IPS DF 19.7 (cell line): ENCODE measurements around the gene SACS.
"Not testable (repeated sequence)": the region's sequence is repeated elsewhere in the genome, so short reads cannot be mapped to it uniquely, and the experiment has no call there.

Source experiments
- DNase-seq: peaks from one replicate; pipeline ENCODE4 v3.0.0-alpha.2; 2013; ENCODE audit warnings: low read depth, low spot score

Gene SACS

DNA sequence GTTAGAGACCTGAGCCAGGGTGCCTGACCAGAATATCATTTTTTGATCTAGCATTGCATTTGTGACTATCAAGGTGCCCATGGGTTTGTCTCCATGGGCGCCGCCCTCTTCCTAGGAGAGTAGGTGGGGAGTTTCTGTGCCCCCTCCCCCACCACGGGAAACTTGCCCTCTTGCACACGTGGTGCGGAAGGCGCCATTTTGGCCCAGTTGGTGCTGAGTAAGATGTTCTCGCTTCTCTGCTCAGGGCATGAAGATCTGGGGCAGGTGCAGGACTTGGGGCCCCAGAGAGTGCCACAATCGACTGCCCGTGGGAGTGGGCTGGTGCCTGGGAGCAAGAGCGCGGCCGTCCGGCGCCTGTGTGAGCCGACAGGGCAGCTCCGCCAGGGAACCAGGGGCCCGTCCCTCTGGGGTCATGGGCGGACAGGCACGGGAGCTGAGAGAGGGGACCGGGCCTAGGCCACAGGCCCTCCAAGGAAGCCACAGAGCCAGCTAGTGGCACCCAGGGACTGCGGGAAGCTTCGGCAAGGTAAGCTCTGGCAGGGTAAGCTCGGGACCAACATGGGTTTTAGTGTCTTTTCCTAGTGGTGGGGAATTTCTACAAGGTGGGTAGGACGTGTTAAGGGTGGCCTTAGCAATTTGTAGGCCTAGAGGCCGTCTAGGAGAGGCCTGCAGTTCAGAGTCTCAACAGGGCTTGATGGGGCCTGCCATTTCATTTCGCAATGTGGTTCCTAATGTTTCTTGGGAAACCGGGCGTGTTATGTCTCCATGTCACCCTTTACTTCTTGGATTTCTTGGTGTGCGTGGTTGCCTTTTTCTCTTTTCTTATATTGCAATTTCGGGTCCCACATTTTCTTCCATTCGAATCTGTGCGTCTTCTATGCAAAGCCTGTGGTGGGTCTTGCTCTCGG is 14.5 kb downstream of the SACS start:
- no peak for DNase-seq

DNA sequence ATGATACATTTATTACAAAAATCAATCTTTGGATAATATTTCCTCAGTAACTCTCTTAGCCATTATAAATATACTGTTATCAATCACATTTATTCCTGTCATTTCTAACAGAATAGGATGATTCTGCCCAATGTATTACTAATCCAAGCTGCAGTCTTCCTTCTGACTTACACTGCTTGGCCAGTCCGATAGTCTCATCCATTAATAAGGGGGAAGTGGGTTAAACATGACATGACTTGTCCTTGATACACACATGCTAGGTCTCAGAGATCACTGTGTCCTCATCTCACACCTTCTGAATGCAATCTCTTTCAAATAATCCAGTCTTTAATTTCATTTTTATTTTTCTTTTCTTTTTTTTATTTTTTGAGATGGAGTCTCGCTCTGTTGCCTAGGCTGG is 18.8 kb downstream of the SACS start:
- DNase-seq, result no peak

GRCh38 chr13:23411706-23412105 is 21.8 kb downstream of the SACS start:
- no peak for DNase-seq

GRCh38 chr13:23411220-23411619 is 22.3 kb downstream of the SACS start:
- DNase-seq, result no peak

DNA sequence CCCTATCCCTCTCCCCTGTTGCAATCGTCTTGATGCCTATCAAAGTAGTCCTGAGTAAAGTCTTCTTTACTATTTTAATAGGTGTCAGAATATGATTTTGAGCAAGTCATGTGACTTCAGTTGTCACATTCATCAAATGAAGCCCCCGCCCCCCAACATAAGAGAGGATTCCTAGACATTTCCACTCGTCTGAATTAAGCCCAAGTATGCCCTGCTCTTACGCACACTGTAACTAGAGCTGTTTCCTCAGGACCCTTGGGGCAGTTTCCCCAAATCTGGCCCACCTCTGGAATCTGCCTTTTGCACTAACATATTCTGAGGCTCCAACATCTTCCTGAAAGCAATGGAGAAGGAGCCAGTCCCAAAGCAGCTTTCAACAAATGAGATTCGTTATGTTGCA is 25.5 kb downstream of the SACS start:
- DNase-seq, result no peak

GRCh38 chr13:23401156-23401555 is 32.3 kb downstream of the SACS start:
- DNase-seq, result not testable (repeated sequence)

- no peak for DNase-seq
Observed at GRCh38 chr13:23399347-23399746, 34.2 kb downstream of the SACS start.

DNA sequence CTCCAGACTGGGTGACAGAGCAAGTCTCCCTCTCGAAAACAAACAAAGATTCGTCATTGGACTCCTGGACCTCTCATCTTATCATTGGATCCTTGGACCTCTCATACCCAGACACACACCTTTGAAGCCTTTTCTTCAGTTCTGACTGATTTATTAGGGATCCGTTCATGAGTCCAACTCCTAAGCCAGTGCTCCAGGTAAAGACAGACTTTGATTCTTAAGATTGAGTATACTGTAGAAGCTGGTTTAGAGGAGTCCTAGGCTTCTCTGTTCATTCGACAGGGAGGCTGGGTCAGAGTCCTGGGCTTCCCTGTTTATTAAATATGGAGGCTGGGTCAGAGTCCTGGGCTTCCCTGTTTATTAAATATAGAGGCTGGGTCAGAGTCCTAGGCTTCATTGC is 38.7 kb downstream of the SACS start:
- no peak for DNase-seq

- no peak for DNase-seq
Observed at GRCh38 chr13:23392925-23393645, 40.4 kb downstream of the SACS start.

DNA sequence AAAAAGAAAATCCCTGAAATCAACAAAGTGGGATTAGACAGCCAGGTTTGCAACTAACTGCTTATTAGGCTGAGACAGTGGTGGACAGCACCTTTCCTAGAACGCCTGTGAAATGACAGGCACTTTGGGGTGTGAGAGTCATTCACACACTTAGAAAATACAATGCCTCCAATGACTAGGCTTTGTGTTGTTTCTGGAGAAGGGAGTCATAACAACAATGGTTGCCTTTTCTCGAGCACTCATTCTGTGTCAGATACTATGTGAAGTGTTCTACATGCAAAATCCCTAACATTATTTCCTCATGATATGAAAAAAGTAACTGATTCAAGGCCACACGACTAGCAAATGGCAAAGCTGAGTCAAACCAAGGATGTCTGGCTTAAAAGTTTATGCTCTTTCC is 41.2 kb downstream of the SACS start:
- DNase-seq, result no peak

DNA sequence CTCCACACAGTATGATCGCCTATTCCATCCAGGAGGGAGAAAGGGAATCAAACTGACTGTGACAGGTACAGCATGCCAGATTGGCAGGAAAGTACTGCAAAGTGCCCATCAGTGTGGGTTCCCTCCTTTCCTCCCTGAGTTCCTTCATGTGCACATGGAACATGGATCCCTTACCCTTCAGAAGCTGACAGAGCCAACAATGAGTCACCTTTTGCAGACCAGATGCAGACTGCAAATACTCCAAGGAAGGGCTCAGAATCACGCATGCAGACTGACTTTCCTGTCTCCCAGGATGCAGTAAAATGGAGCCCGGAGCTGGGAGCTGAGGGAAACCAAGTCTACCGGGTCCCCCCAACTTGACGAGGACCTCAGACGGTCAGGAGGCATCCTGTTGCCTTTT is 41.8 kb downstream of the SACS start:
- no peak for DNase-seq

DNA sequence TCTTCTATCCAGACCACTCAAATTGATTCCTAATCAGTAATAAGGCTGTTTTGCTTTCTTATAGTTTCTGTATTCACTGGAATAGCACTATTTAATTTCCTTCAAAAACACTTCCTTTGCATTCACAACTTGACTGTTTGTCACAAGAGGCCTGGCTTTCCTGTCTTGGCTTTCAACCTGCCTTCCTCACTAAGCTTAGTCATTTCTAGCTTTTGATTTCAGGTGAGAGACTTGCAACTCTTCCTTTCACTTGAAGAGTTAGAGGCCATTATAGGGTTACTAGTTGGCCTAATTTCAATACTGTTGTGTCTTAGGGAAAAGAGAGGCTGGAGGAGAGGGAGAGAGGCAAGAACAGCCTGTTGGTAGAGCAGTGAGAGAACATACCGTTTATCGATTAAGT is 47.0 kb downstream of the SACS start:
- no peak for DNase-seq

DNA sequence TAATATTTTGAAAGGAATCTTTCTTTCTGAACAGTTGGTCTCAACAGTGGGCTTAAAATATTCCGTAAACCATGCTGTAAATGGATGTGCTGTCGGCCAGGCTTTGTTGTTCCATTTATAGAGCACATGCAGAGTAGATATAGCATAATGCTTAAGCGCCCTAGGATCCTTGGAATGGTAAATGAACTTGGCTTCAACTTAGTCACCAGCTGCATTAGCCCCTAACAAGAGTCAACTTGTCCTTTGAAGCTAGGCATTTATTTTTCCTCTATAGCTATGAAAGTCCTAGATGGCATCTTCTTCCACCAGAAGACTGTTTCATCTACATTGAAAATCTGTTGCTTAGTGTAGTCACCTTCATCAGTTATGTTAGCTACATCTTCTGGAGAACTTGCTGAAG is 47.6 kb downstream of the SACS start:
- no peak for DNase-seq

DNA sequence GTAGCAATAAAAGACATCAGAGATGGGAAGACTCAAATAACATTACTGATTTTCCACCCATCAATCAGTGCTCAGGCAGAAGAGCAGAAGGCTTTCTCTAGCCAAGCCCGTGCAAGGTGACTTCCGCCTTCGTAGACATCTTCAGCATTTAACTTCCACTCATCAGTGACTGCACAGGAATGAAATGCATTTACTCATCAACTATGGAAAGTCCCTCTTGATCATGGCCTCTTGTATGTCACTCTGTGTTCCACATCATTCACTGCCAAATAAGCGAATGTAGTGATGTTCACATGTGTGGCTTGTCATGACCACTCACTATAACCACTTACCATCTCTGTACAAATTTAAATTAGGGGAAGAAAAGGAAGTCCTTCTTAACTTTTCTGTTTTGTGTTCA is 49.4 kb downstream of the SACS start:
- DNase-seq, result no peak

GRCh38 chr13:23383151-23383550 is 50.4 kb downstream of the SACS start:
- no peak for DNase-seq

DNA sequence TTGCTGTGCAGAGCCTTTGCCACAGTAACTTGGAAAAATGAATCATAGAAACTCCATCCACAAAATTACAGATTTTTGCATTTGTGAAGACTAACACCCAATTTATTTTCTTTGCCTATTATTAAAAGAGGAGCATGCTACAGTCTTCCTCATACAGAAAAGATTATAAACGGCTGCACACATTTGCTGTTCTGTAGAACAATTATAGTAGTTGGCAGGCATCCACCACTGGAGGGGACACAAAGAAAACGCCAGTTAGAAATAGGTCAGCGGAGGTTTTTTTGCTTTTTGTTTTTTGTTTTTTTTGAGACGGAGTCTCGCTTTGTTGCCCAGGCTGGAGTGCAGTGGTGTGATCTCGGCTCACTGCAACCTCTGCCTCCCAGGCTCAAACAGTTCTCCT is 51.6 kb downstream of the SACS start:
- DNase-seq, result no peak

GRCh38 chr13:23380534-23380933 is 53.0 kb downstream of the SACS start:
- DNase-seq, result no peak

- DNase-seq, result no peak
Observed at GRCh38 chr13:23377983-23378632, 55.4 kb downstream of the SACS start.

DNA sequence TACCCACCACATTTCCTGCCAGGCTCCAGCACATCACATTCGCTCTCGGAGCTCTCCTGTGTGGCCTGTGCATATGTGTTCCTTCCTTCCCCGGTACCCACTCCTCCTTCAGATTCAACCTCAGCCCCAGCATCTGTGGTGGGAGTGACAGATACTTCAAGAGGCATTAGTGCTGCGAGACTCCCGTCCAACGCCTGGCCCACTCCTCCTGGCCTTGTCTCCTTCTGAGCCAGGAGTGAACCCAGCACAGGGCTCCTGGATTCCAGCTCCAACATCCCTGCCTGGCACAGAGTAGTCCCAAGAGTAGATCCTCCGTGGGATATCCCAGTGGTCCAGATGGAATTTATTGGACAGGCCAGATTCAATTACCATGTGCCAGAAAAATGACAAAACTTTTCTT is 55.9 kb downstream of the SACS start:
- no peak for DNase-seq

GRCh38 chr13:23375001-23375971 is 58.2 kb downstream of the SACS start:
- DNase-seq, result peak; percentile 28

- DNase-seq, result no peak
Observed at GRCh38 chr13:23372264-23372906, 61.1 kb downstream of the SACS start.
